ENCODE results near the gene PPP1R13L. TPM values are rescaled to one million over a fixed set of nuclear protein-coding genes. Genes with fewer than 3 reads are reported as not detected.

The PPP1R13L gene
- total RNA-seq, 4 donors from 2014 or later: 257 to 851 (median 501) TPM

- H3K4me3 ChIP-seq (ENCODE audit: low read depth, poor library complexity, severe bottlenecking): no peak overlapping the region
- DNase-seq (ENCODE audit: low spot score in 2 of 2): no peak
- 94 to 99% methylated on average over 4 of the region's 4 CpGs for WGBS, 2 donors
- intact Hi-C loops (cut with DNase I; ENCODE audit: low total_unique reads): no loop called here
- no peak for TF ChIP-seq POLR2A (IDR thresholded peaks at IDR 0.05)
- TF ChIP-seq CTCF (IDR thresholded peaks at IDR 0.05): no peak
Observed at GRCh38 chr19:45368127-45368526, 36.7 kb downstream of the PPP1R13L start.

GRCh38 chr19:45364696-45365095, 40.2 kb downstream of the PPP1R13L start:
- intact Hi-C loops (cut with DNase I; ENCODE audit: low total_unique reads): no loop called here
- TF ChIP-seq POLR2A (IDR thresholded peaks at IDR 0.05) (no peak), CTCF (IDR thresholded peaks at IDR 0.05) (no peak)
- no peak for DNase-seq (ENCODE audit: low spot score in 2 of 2)
- WGBS, 2 donors: 85 to 88% methylated on average over 9 to 10 of the region's 12 CpGs
- H3K4me3 ChIP-seq (ENCODE audit: low read depth, poor library complexity, severe bottlenecking): no peak overlapping the region

GRCh38 chr19:45363861-45364459, 40.9 kb downstream of the PPP1R13L start:
- no peak overlapping the region for H3K4me3 ChIP-seq (ENCODE audit: low read depth, poor library complexity, severe bottlenecking)
- intact Hi-C loops (cut with DNase I; ENCODE audit: low total_unique reads): no loop called here
- no peak for DNase-seq (ENCODE audit: low spot score in 2 of 2)
- 92 to 93% methylated on average over 29 to 44 of the region's 44 CpGs for WGBS, 2 donors
- TF ChIP-seq CTCF (IDR thresholded peaks at IDR 0.05) (no peak), POLR2A (IDR thresholded peaks at IDR 0.05) (no peak)

- H3K4me3 ChIP-seq (ENCODE audit: low read depth, poor library complexity, severe bottlenecking): no peak overlapping the region
- TF ChIP-seq POLR2A (IDR thresholded peaks at IDR 0.05) (no peak), CTCF (IDR thresholded peaks at IDR 0.05) (no peak)
- intact Hi-C loops (cut with DNase I; ENCODE audit: low total_unique reads): no loop called here
- no peak for DNase-seq (ENCODE audit: low spot score in 2 of 2)
- 92 to 95% methylated on average over 16 of the region's 16 CpGs for WGBS, 2 donors
Observed at GRCh38 chr19:45362291-45362690, 42.6 kb downstream of the PPP1R13L start.

GRCh38 chr19:45361608-45362007, 43.3 kb downstream of the PPP1R13L start:
- WGBS, 2 donors: 91 to 93% methylated on average over 14 of the region's 14 CpGs
- DNase-seq (ENCODE audit: low spot score in 2 of 2): no peak
- intact Hi-C loops (cut with DNase I; ENCODE audit: low total_unique reads): no loop called here
- TF ChIP-seq POLR2A (IDR thresholded peaks at IDR 0.05) (no peak), CTCF (IDR thresholded peaks at IDR 0.05) (no peak)
- H3K4me3 ChIP-seq (ENCODE audit: low read depth, poor library complexity, severe bottlenecking): no peak overlapping the region

- H3K4me3 ChIP-seq (ENCODE audit: low read depth, poor library complexity, severe bottlenecking): no peak overlapping the region
- WGBS, 2 donors: 90 to 92% methylated on average over 12 of the region's 12 CpGs
- no peak for DNase-seq (ENCODE audit: low spot score in 2 of 2)
- intact Hi-C loops (cut with DNase I; ENCODE audit: low total_unique reads): no loop called here
- no peak for TF ChIP-seq POLR2A (IDR thresholded peaks at IDR 0.05)
- TF ChIP-seq CTCF (IDR thresholded peaks at IDR 0.05): no peak
Observed at GRCh38 chr19:45358213-45358792, 46.6 kb downstream of the PPP1R13L start.
